DMS 273 treated with DMSO at 0.1 percent for 48 hours (cell line): ENCODE measurements around the gene SCYL3.

Experiments
- DNase-seq: peaks from one replicate; lab custom pipeline; 2025; lab: John Stamatoyannopoulos, UW

Gene SCYL3

GRCh38 chr1:169900571-169900970 lies 6.9 kb upstream of the SCYL3 start:
- no peak for DNase-seq

DNA sequence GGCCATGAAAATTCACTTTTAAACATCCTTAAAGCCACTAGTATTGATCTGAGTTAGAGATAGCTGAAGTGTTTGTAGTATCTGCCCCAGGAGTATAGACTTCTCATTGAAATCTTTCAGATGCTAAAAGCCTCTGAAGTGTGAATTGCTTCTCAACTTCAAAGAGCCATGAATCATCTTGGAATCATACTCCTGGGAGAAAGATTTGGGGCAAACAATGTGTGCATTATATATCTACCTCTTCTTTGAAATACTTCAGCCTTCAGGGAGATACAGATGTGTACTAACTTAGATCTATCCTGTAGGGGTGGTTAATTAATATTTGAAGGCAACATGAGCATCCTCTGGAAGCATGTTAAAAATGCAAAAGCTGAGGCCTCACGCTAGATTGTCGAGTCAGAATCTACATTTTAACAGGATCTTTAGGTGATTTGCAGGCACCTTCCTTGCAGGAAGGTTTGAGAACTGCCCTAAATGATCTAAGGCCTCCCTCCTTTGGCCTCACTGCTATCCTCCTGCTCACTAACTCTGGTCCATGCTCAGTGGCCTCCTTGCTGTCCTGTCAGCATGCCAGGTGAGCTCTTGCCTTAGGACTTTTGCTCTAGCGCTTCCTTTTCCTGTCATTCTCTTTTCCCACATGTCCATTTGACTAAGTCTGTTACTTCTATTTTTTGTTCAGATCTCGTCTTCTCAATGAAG lies 6.0 kb upstream of the SCYL3 start:
- no peak for DNase-seq

DNA sequence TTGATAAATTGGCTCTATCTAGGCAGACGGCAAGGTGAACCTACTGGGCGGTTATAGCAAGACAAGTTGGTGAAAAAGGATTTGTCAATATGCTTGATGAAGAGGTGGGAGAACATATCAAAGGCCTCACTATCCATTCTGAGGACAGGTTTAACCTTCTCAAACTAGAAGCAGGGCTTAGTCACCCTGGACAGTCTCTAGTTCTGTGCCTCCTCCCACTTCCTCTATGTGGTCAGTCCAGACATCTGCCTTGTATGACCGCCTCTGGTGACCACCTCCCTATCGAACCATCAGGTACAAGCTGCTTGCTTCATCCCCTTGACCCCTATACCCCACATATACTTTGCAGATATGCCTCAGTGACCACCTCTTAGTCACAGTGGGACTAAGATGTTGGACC lies 2.3 kb upstream of the SCYL3 start:
- no peak for DNase-seq

DNA sequence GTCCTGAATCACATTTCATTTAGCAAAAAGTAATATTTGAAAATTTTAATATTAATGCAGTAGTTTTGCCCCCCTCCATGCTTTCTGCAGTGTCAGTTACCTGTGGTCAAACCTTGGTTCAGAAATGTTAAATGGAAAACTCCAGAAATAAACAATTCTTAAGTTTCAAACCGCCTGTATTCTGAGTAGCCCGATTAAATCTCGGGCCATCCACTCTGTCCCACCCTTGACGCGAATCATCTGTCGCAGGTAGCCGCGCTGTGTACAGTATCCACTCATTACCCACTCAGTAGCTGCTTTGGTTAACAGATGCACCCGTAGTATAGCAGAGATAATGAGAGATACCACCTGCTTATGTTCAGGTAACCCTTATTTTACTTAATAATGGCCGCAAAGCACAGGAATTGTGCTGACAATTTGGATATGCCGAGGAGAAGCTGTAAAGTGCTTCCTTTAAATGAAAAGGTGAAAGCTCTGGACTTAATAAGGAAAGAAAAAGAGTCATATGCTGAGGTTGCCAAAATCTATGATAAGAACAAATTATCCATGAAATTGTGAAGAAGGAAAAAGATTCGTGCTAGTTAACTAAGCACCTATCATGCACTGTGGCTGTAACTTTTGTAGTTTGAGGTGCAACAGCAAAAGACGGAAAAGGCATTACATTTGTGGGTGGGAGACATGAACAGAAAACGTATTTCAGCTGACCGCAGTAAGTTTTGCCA lies 889 bp upstream of the SCYL3 start:
- DNase-seq, result peak; percentile 48

DNA sequence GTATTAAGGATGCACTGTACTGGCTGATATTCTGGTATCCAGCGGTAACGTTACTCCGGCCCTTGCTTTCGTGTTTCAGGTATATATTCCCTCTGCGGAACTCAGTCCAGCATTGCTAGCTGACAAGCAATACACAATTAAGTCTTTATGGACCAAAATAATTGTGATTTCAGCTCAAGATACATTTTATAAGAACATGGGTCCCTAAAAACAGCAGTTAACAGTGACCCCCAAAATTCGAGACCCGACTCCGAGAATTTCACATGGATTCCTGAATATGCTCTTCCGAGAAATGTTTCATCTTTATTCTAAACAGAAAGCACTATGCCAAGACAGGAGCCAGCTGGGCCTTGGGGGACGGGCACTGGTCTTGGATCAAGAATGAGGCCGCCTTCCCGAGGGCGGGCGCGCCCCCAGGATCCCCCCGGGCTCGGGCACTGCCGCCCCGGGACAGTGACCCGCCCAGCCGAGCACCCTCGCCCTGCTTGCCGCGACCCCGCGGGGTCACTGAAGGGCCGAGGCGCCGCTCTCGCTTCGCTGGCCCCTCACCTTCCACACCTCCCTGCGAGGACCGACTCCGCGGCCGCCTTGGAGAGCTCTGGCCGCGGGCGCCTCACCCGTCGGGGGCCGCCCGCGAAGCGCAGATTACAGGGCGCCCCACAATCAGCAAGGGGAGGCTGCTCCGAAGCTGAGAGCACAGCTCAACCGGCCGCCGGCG lies 610 bp downstream of the SCYL3 start:
- no peak for DNase-seq

GRCh38 chr1:169892176-169892926 lies 1.3 kb downstream of the SCYL3 start:
- no peak for DNase-seq

GRCh38 chr1:169891539-169891885 lies 2.2 kb downstream of the SCYL3 start:
- DNase-seq, result no peak

DNA sequence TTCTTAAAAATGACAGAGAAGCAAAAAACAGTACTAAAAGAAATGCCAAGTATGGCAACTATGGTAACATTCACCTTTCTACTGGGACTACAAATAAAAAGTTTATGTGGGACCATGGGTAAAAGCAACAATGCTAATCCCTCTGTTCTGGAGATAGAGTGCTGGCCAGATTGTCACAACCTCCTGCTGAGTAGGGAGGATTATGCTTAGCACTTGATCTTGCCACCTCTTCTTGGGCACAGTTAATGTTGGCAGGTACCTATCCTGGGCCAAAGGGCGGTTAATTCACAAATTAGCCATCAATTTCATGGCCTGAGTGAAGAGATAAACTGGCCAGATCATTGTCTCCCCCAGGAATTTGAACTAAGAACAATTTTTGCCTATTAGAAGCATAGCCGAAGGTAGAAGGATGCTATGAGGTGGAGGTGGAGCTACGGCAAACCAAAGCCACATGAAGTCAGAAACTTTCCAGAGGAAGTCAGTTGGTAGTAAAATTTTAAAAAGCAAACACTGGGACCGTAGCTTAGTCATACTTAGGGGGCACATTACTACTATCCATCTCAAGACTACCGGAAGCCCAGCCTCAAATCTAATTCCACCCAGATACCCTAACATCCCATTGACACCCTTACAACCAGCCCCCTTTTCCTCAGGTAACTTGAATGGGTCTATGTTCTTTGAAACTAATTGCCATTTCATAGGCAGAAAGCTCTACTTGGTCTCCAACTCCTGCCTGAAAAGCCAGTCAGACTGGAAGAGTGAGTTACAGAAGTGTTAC lies 2.7 kb downstream of the SCYL3 start:
- DNase-seq, result no peak

- no peak for DNase-seq
Measured at GRCh38 chr1:169889871-169890270, 3.8 kb downstream of the SCYL3 start.

GRCh38 chr1:169886931-169887330 lies 6.8 kb downstream of the SCYL3 start:
- DNase-seq, result no peak

DNA sequence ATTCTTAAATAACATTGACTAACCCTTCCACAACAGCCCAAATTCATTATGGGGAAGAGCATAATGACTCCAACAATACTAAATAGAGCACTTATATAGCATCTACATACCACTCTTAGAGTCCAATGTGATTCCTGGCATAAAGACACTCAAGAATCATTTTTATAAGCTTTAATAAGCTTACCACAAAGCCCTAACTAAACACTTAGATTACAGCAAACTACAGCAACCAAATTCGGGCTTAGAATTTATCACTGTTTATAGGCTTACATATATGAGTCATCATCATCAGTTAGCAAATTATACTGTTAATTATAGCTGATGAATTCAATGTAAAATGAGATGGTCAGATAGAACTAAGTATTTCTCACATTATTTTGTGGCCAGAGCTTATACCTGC lies 7.3 kb downstream of the SCYL3 start:
- DNase-seq, result no peak

DNA sequence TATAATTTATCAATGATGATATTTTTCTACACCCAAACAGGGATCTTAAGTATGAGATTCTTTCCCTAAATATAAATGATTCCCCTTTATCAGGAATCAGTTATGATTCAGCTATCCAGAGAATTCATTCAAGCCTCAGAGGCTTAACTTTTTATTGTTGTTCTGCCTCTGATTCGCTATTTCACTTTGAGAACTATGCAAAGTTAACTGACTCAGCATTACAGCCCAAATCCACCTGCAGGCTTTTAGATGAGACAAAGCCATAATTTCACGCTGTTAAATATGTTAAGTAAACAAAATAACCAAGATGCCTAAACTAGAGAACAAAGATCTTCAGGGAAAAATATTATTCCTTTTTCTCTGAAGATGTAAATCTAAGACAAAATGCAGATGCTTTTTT lies 8.5 kb downstream of the SCYL3 start:
- DNase-seq, result no peak

DNA sequence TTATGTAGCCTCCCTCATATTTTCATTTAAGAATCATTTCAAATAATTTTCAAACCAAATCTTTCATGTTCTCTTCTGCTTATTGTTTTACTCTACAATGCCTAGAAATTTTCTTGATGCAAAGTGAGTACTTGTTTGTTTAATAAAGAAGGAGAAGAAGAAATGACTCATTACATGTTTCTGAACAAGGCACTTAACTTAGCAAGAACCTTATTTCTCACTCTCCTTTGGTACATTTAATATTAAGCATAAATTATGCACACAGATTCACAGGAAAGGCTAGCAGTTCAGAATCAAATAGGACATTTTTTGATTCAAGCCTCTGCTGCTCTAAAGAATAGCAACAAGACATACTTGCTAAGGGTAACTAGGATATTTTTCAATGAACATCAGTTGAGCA lies 9.1 kb downstream of the SCYL3 start:
- no peak for DNase-seq

- DNase-seq, result no peak
Measured at GRCh38 chr1:169882039-169882511, 11.6 kb downstream of the SCYL3 start.

DNA sequence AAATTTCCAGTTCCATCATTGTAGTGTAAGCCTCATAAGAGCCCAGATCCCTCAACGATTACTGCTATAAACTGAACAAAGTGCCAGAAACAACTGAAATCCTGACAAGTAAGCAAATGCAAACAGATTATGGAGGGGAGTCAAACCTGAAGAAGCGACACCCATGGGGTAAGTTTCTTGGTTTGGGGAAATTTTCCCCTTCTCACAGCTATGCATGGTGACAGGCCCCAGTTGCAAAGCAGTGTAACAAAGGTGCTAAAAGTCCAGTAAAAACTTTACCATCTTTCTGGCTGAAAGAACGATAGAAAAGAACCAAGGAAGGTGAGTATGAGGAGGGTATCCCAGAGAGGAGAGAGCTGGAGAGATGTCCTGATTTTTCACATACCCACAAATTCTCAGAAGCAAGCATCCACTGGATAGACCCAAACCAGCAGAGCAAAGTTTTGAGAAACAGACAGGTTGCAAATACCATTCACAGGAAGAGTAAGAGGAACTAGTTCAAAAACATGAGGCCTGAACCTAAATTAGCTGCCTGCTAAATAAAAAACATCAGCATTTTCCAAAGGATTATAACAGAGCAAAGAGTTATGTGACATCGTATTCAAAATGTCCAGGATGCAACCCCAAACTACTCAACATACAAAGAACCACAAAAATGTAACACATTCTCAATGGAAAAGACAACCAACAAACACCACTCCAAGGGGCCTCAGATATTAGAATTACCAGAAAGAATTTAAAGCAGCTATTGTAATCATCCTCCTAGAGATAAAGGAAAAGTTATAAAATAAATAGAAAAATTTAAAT lies 14.5 kb downstream of the SCYL3 start:
- no peak for DNase-seq

GRCh38 chr1:169878498-169878897 lies 15.2 kb downstream of the SCYL3 start:
- no peak for DNase-seq

DNA sequence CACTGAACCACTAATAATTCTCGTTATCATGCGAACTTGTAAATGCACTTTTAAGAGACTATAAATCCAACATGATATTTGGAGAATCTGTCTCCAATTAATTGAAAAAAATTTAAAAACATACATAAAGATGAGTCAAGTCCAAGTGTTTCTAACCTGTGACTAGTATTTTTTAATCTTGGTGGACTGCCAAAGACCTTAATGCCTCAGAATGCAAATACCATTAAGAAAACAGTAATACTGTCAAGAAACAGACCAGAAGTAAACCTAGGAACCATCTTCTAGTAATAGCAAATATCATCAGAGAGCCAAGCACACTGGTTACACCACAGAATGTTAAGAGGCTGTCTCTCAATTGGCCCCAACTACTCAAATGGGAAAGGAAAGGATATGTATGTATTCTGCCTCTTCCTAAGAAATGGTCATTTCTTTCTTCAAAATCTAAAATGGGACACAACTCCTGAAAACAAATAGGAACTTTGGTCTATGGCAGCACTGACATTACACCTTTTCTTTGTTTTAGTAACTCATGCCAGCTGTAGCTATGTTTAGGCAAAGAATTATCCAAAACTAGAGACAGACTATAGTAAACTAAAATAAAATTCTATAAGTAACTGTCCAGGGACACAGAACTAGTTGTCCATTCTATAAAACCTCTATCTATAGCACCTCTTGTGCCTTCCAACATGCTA lies 15.8 kb downstream of the SCYL3 start:
- no peak for DNase-seq

GRCh38 chr1:169874229-169874628 lies 19.5 kb downstream of the SCYL3 start:
- DNase-seq, result no peak

DNA sequence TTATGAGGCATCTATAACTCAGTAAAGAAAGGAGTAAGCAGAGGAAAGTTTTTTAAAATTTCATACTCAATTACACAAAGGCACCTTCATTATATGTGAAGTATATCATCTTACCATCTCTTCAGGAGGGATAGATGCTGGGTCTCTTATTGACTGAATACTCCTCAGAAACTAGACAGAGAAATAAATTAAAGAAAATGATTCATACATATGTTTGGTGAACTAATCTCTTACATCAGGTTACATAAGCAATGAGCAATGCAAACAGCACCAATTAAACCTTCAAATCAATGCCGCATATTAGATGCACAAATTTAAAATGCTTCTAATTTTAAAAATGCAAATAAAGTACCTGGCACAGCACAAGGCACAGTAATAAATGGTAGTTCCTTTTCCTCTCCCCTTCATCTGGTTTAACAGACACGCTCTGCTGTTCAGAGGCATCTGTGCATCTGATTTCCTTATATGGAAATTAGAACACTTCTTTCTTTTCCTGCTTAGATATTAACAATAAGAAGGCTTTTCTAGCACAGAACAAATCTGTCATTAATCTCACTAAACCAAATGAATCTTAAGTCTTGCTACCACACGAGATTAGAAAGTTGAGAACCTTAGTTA lies 20.0 kb downstream of the SCYL3 start:
- DNase-seq, result no peak

- no peak for DNase-seq
Measured at GRCh38 chr1:169872906-169873305, 20.8 kb downstream of the SCYL3 start.
